SK-N-SH (cell line): ENCODE results near the gene ESYT3. TPM values are rescaled to one million over a fixed set of nuclear protein-coding genes. Genes with fewer than 3 reads are reported as not detected.

Experiments used
- CTCF ChIA-PET: fragments of 300-600, 350-600 bp; formaldehyde crosslinking; extraction: SDS; loops from one replicate; lab custom pipeline; 2021; lab: Yijun Ruan, JAX
- POLR2A ChIA-PET: fragments of 350-600 bp; sonication (Branson Sonifier 250); formaldehyde crosslinking; extraction: SDS; loops from one replicate; lab custom pipeline; 2020; ENCODE audit warnings: antibody characterized with exemption, inconsistent platforms; lab: Yijun Ruan, JAX
- DNase-seq: peaks from one replicate; pipeline ENCODE4 v3.0.0; 2012
- H2AFZ ChIP-seq: fragments of 200-600 bp; sonication (generic); 2 replicates; pipeline ENCODE4 v1.8.1; 2016; ENCODE audit warnings: antibody characterized with exemption, mild to moderate bottlenecking, low read depth
- H3F3A ChIP-seq: fragments of 200-600 bp; sonication (generic); replicated peaks from 2 replicates; pipeline ENCODE3; 2016; ENCODE audit warnings: antibody characterized with exemption, mild to moderate bottlenecking; ENCODE audit not compliant: insufficient read depth
- H3K27ac ChIP-seq, 2 experiments: fragments of 200-500 bp in 1 of 2; fragments of 200-600 bp in 1 of 2; sonication (Bioruptor generic) in 1 of 2; sonication (generic), shearing (Covaris generic) in 1 of 2; 2 replicates each; pipeline versions ENCODE4 v1.5.1 to v1.6.1; 2014 to 2016; ENCODE audit warnings: low read depth in 2 of 2, inconsistent platforms in 1 of 2, low read length in 1 of 2, mild to moderate bottlenecking in 1 of 2, mixed read lengths in 1 of 2
- H3K27me3 ChIP-seq: fragments of 200-600 bp; sonication (generic), shearing (Covaris generic); 2 replicates; pipeline ENCODE4 v1.6.1; 2016; ENCODE audit warnings: mixed run types; ENCODE audit not compliant: insufficient read depth
- H3K36me3 ChIP-seq, 2 experiments: fragments of 200-500 bp in 1 of 2; fragments of 200-600 bp in 1 of 2; sonication (Bioruptor generic) in 1 of 2; sonication (generic) in 1 of 2; replicated peaks in 1 of 2; 2 replicates each; pipeline versions ENCODE3 to v1.5.1; 2014 to 2016; ENCODE audit warnings: low read length in 1 of 2, mild to moderate bottlenecking in 1 of 2; ENCODE audit not compliant: insufficient read depth in 2 of 2, control insufficient read depth in 1 of 2
- H3K4me1 ChIP-seq, 2 experiments: fragments of 200-500 bp in 1 of 2; fragments of 200-600 bp in 1 of 2; sonication (Bioruptor generic) in 1 of 2; sonication (generic), shearing (Covaris generic) in 1 of 2; 2 replicates each; pipeline versions ENCODE4 v1.5.1 to v1.6.1; 2014 to 2016; ENCODE audit warnings: low read depth in 1 of 2, low read length in 1 of 2, mixed run types in 1 of 2; ENCODE audit not compliant: insufficient read depth in 2 of 2, control insufficient read depth in 1 of 2
- H3K4me2 ChIP-seq: fragments of 200-600 bp; sonication (generic), shearing (Covaris generic); 2 replicates; pipeline ENCODE4 v1.6.1; 2017; ENCODE audit warnings: mixed run types
- H3K4me3 ChIP-seq, 2 experiments: fragments of 200-500 bp in 1 of 2; fragments of 200-600 bp in 1 of 2; sonication (Bioruptor generic) in 1 of 2; sonication (generic), shearing (Covaris generic) in 1 of 2; 2 replicates each; pipeline versions ENCODE4 v1.5.1 to v1.8.1; 2014 to 2016; ENCODE audit warnings: low read depth in 2 of 2, inconsistent platforms in 1 of 2, low read length in 1 of 2, mild to moderate bottlenecking in 1 of 2, mixed read lengths in 1 of 2, moderate library complexity in 1 of 2
- H3K79me2 ChIP-seq: fragments of 200-600 bp; sonication (generic); 2 replicates; pipeline ENCODE4 v1.8.1; 2017; ENCODE audit warnings: mild to moderate bottlenecking; ENCODE audit not compliant: insufficient read depth
- H3K9ac ChIP-seq: fragments of 200-600 bp; sonication (generic); 2 replicates; pipeline ENCODE4 v1.6.1; 2017; ENCODE audit warnings: mixed run types
- H3K9me2 ChIP-seq: fragments of 200-600 bp; sonication (generic); 2 replicates; pipeline ENCODE4 v1.6.1; 2017; ENCODE audit warnings: mixed run types
- H3K9me3 ChIP-seq: fragments of 200-600 bp; sonication (generic); 2 replicates; pipeline ENCODE4 v1.6.1; 2017; ENCODE audit warnings: mixed run types, mild to moderate bottlenecking, moderate library complexity
- H4K20me1 ChIP-seq: fragments of 200-600 bp; sonication (generic); 2 replicates; pipeline ENCODE4 v1.6.1; 2017; ENCODE audit warnings: mild to moderate bottlenecking, mixed run types; ENCODE audit not compliant: insufficient read depth
- CTCF ChIP-seq: fragments of 200-600 bp; sonication (generic); IDR thresholded peaks from 2 replicates; pipeline ENCODE4 v1.6.1; 2017; ENCODE audit warnings: antibody characterized with exemption, mild to moderate bottlenecking, moderate library complexity
- ELF1 ChIP-seq: IDR thresholded peaks from 2 replicates; pipeline ENCODE4 v1.4.0; 2012
- EP300 ChIP-seq, 2 experiments: IDR thresholded peaks; 2 replicates each; pipeline versions ENCODE4 v1.4.0 to v1.6.1; 2012; ENCODE audit warnings: borderline replicate concordance in 1 of 2, low read depth in 1 of 2, low read length in 1 of 2
- MEF2A ChIP-seq: IDR thresholded peaks from 2 replicates; pipeline ENCODE4 v1.4.0; 2012; ENCODE audit warnings: low read depth, borderline replicate concordance
- NFIC ChIP-seq: IDR thresholded peaks from 2 replicates; pipeline ENCODE4 v1.4.0; 2012; ENCODE audit warnings: borderline replicate concordance
- NRF1 ChIP-seq: IDR thresholded peaks from 2 replicates; pipeline ENCODE4 v1.6.1; 2012; ENCODE audit warnings: low read depth, mild to moderate bottlenecking, low read length
- RFX5 ChIP-seq: IDR thresholded peaks from 2 replicates; pipeline ENCODE4 v1.6.1; 2012; ENCODE audit warnings: mild to moderate bottlenecking, improper control_type of control experiment, low read length
- USF1 ChIP-seq: IDR thresholded peaks from 2 replicates; pipeline ENCODE4 v1.4.0; 2012; ENCODE audit warnings: low read depth, borderline replicate concordance
- USF2 ChIP-seq: fragments of 150-350 bp; IDR thresholded peaks from 2 replicates; pipeline ENCODE4 v1.6.1; 2017; ENCODE audit warnings: antibody characterized with exemption, low read length, low read depth, borderline replicate concordance
- ZBTB33 ChIP-seq: IDR thresholded peaks from 2 replicates; pipeline ENCODE4 v1.4.0; 2012; ENCODE audit warnings: low read depth, borderline replicate concordance
- WGBS: methylation state at CpG from one replicate; pipeline ENCODE4 v1.1.6; 2017; ENCODE audit warnings: low lambda C conversion rate; 5-methylcytosine and 5-hydroxymethylcytosine counted together
- polyA plus RNA-seq, 3 experiments: library from polyadenylated mRNA; depleted of rRNA; stranded (reverse); fragments of >200 nt; gene quantifications; 2 replicates each; pipeline ENCODE4 v1.2.3, GENCODE V29; 2012

Gene ESYT3
- polyA plus RNA-seq, 1 of the 3 experiments (the other 2 are of a cell fraction), result 0.33 TPM

GRCh38 chr3:138433892-138434275 is 532 bp upstream of the ESYT3 start:
- ChIA-PET POLR2A (no interaction called here), CTCF (interaction anchor here (0.9 to 2.5 kb wide), 7 partner anchors 8 to 491 kb away, joined by 3 to 20 read pairs (median 3); no protein-coding TSS in a partner anchor)
- peaks cover 0 to 10% of the 10 kb centered on the region in 2 experiments; a peak in 1 of 4 replicates for H3K4me1 ChIP-seq
- H3K4me2 ChIP-seq, result peak overlapping the region; percentile 86; the same call in 1 of the 2 replicates
- H3K36me3 ChIP-seq, result no peaks in the 10 kb centered on the region
- H3K4me3 ChIP-seq, result no peak overlapping the region; a peak in 1 of 4 replicates
- TF ChIP-seq EP300 (IDR thresholded peaks at IDR 0.05; ENCODE audit: borderline replicate concordance in 1 of 2, low read depth in 1 of 2, low read length in 1 of 2), result no peak
- no peak for TF ChIP-seq NFIC
- no peak for TF ChIP-seq ELF1
- TF ChIP-seq NRF1, result no peak
- TF ChIP-seq ZBTB33, result no peak
- no peak for TF ChIP-seq MEF2A
- no peak for TF ChIP-seq USF1
- no peak for TF ChIP-seq RFX5
- no peak for TF ChIP-seq CTCF
- no peak for TF ChIP-seq USF2
- 90% methylated on average over 14 of the region's 16 CpGs for WGBS
- H3K79me2 ChIP-seq, result no peaks in the 10 kb centered on the region
- H4K20me1 ChIP-seq, result no peaks in the 10 kb centered on the region
- H3K9ac ChIP-seq, result no peak overlapping the region
- H2AFZ ChIP-seq, result no peak overlapping the region
- no peak overlapping the region for H3K27ac ChIP-seq
- no peaks in the 10 kb centered on the region for H3F3A ChIP-seq
- no peak for DNase-seq
- H3K9me2 ChIP-seq, result no peaks in the 10 kb centered on the region
- peaks cover 11% of the 10 kb centered on the region; the same call in 1 of the 2 replicates for H3K27me3 ChIP-seq
- no peaks in the 10 kb centered on the region for H3K9me3 ChIP-seq
